Measurements from ENCODE around the gene ARRDC4. TPM values are rescaled to one million over a fixed set of nuclear protein-coding genes. Genes with fewer than 3 reads are reported as not detected.
A peak's percentile ranks its signal among the peaks of the same experiment; 100 is the strongest.

The ARRDC4 gene
- total RNA-seq, 1 experiment from 2014 or later: 6.9 TPM

- no TSS peak for BruUV-seq (replicated peaks)
- Histone ChIP-seq H3K9me3 (ENCODE audit: insufficient read depth, low read depth) (peaks cover 3% of the 10 kb centered on the region), H3K27me3 (ENCODE audit: insufficient read depth, low read depth) (peaks cover 10% of the 10 kb centered on the region), H3K36me3 (ENCODE audit: low read depth) (no peaks in the 10 kb centered on the region), H3F3A (ENCODE audit: insufficient read depth, low read depth) (no peaks in the 10 kb centered on the region), H3K27ac (no peak overlapping the region), H3K4me2 (no peak overlapping the region), H3K4me3 (no peak overlapping the region), H3K79me2 (ENCODE audit: low read depth) (no peaks in the 10 kb centered on the region), H4K20me1 (ENCODE audit: insufficient read depth) (no peaks in the 10 kb centered on the region), H2AFZ (no peak overlapping the region), H3K9me2 (ENCODE audit: insufficient read depth) (no peaks in the 10 kb centered on the region), H3K4me1 (replicated peaks; ENCODE audit: insufficient read depth) (no peaks in the 10 kb centered on the region)
- DNase-seq: no peak
- POLR2A ChIA-PET (ENCODE audit: unreplicated experiment): no interaction called here
- intact Hi-C loops (cut with micrococcal nuclease; ENCODE audit: unreplicated experiment): no loop called here
- TF ChIP-seq EZH2 (IDR thresholded peaks at IDR 0.05; ENCODE audit: low read depth) (no peak), CTCF (conservative IDR thresholded peaks at IDR 0.05) (no peak)
- CTCF ChIA-PET: no interaction called here
These were observed 39.1 kb upstream of the ARRDC4 start for GRCh38 chr15:97921296-97921865.

GRCh38 chr15:97929456-97930229 lies 30.9 kb upstream of the ARRDC4 start:
- H3K4me1 ChIP-seq (replicated peaks; ENCODE audit: insufficient read depth): peaks cover 25% of the 10 kb centered on the region
- H3K4me3 ChIP-seq: no peak overlapping the region
- CTCF ChIA-PET: no interaction called here
- H3K79me2 ChIP-seq (ENCODE audit: low read depth): no peaks in the 10 kb centered on the region
- POLR2A ChIA-PET (ENCODE audit: unreplicated experiment): no interaction called here
- 0 out of 2 replicates have a peak overlapping the region, but pooled peaks have one; percentile 53 for H2AFZ ChIP-seq
- no peaks in the 10 kb centered on the region for H3K36me3 ChIP-seq (ENCODE audit: low read depth)
- H3K27ac ChIP-seq: peak overlapping the region; percentile 52
- peak overlapping the region; percentile 57 for H3K4me2 ChIP-seq
- intact Hi-C loops (cut with micrococcal nuclease; ENCODE audit: unreplicated experiment): no loop called here
- H3F3A ChIP-seq (ENCODE audit: insufficient read depth, low read depth): peaks cover 18% of the 10 kb centered on the region; the same call in 1 of the 2 replicates
- no peaks in the 10 kb centered on the region for H3K9me2 ChIP-seq (ENCODE audit: insufficient read depth)
- TF ChIP-seq CTCF (conservative IDR thresholded peaks at IDR 0.05): no peak
- TF ChIP-seq EZH2 (IDR thresholded peaks at IDR 0.05; ENCODE audit: low read depth): no peak
- DNase-seq: peak in 1 of 2 experiments; percentile 84
- no peaks in the 10 kb centered on the region for H4K20me1 ChIP-seq (ENCODE audit: insufficient read depth)
- BruUV-seq (replicated peaks): no TSS peak
- H3K27me3 ChIP-seq (ENCODE audit: insufficient read depth, low read depth): no peaks in the 10 kb centered on the region
- peaks cover 12% of the 10 kb centered on the region; the same call in 1 of the 2 replicates for H3K9me3 ChIP-seq (ENCODE audit: insufficient read depth, low read depth)

- no TSS peak for BruUV-seq (replicated peaks)
- Histone ChIP-seq H3F3A (ENCODE audit: insufficient read depth, low read depth) (peaks cover 18% of the 10 kb centered on the region; the same call in 1 of the 2 replicates), H3K9me2 (ENCODE audit: insufficient read depth) (no peaks in the 10 kb centered on the region), H3K36me3 (ENCODE audit: low read depth) (no peaks in the 10 kb centered on the region), H3K27me3 (ENCODE audit: insufficient read depth, low read depth) (no peaks in the 10 kb centered on the region), H3K4me3 (no peak overlapping the region), H4K20me1 (ENCODE audit: insufficient read depth) (no peaks in the 10 kb centered on the region), H3K4me1 (replicated peaks; ENCODE audit: insufficient read depth) (peaks cover 25% of the 10 kb centered on the region), H3K9me3 (ENCODE audit: insufficient read depth, low read depth) (peaks cover 9% of the 10 kb centered on the region; the same call in 1 of the 2 replicates), H3K27ac (peak overlapping the region; percentile 52), H3K4me2 (peak overlapping the region; percentile 57), H3K79me2 (ENCODE audit: low read depth) (no peaks in the 10 kb centered on the region), H2AFZ (0 out of 2 replicates have a peak overlapping the region, but pooled peaks have one; percentile 53)
- intact Hi-C loops (cut with micrococcal nuclease; ENCODE audit: unreplicated experiment): no loop called here
- DNase-seq: peak in 1 of 2 experiments; percentile 77
- ChIA-PET POLR2A (ENCODE audit: unreplicated experiment) (no interaction called here), CTCF (no interaction called here)
- no peak for TF ChIP-seq CTCF (conservative IDR thresholded peaks at IDR 0.05)
- TF ChIP-seq EZH2 (IDR thresholded peaks at IDR 0.05; ENCODE audit: low read depth): no peak
These were observed 30.3 kb upstream of the ARRDC4 start for GRCh38 chr15:97930230-97930629.
